B cell (primary cell): ENCODE measurements around the gene TUT1. TPM values are rescaled to one million over a fixed set of nuclear protein-coding genes. Genes with fewer than 3 reads are reported as not detected.

ENCODE experiments used
- ATAC-seq: fragments of 200-7000 bp; cut with Tn5 transposase; one replicate; pipeline ENCODE4 v1.10.0; 2021; ENCODE audit warnings: low read depth, mild to moderate bottlenecking, moderate number of reproducible peaks, moderate library complexity
- CTCF ChIA-PET: fragments of 350-600 bp; sonication (Branson Sonifier 250); formaldehyde crosslinking; loops from one replicate; lab custom pipeline; 2021; ENCODE audit warnings: antibody characterized with exemption, inconsistent platforms; lab: Charles Lee
- POLR2A ChIA-PET: fragments of 350-600 bp; sonication (Branson Sonifier 250); formaldehyde crosslinking; loops from one replicate; lab custom pipeline; 2021; ENCODE audit warnings: antibody characterized with exemption; lab: Charles Lee
- DNase-seq: peaks from one replicate; pipeline ENCODE4 v3.0.0; 2013
- H2AFZ ChIP-seq: 2 replicates; pipeline ENCODE4 v1.6.1; 2012; ENCODE audit warnings: mild to moderate bottlenecking, low read depth, low read length; ENCODE audit not compliant: insufficient read depth, poor library complexity, severe bottlenecking
- H3K27ac ChIP-seq, 2 donors: 1 replicate in 1 of 2; 2 replicates in 1 of 2; pipeline ENCODE4 v1.5.1; 2012 to 2013; ENCODE audit warnings: low read length in 2 of 2, mild to moderate bottlenecking in 2 of 2, moderate library complexity in 1 of 2
- H3K27me3 ChIP-seq, 4 experiments: fragments of 200-600 bp in 1 of 4; sonication (generic) in 1 of 4; replicated peaks in 1 of 4; 1 replicate in 2 of 4; 2 replicates in 2 of 4; pipeline versions ENCODE4 v1.6.1 to v1.7.0; 2013 to 2016; ENCODE audit warnings: low read length in 3 of 4, mild to moderate bottlenecking in 2 of 4, mixed read lengths in 1 of 4, moderate library complexity in 1 of 4; ENCODE audit not compliant: insufficient read depth in 4 of 4, control insufficient read depth in 3 of 4; ENCODE audit errors: control extremely low read depth in 1 of 4
- H3K36me3 ChIP-seq, 2 experiments: replicated peaks in 1 of 2; 1 replicate in 1 of 2; 2 replicates in 1 of 2; pipeline versions ENCODE4 v1.6.1 to v1.7.1; 2013; ENCODE audit warnings: low read length in 1 of 2; ENCODE audit not compliant: insufficient read depth in 2 of 2, control insufficient read depth in 1 of 2; ENCODE audit errors: control extremely low read depth in 1 of 2, extremely low read depth in 1 of 2
- H3K4me1 ChIP-seq, 2 donors: fragments of 200-600 bp in 1 of 2; sonication (generic) in 1 of 2; 1 replicate in 1 of 2; 2 replicates in 1 of 2; pipeline versions ENCODE4 v1.5.1 to v1.6.1; 2013 to 2017; ENCODE audit warnings: low read length in 2 of 2; ENCODE audit not compliant: control insufficient read depth in 2 of 2, insufficient read depth in 2 of 2
- H3K4me2 ChIP-seq: replicated peaks from 2 replicates; pipeline ENCODE3; 2012; ENCODE audit warnings: mild to moderate bottlenecking, low read depth, low read length; ENCODE audit not compliant: poor library complexity, severe bottlenecking
- H3K4me3 ChIP-seq, 5 experiments: fragments of 200-600 bp in 1 of 5; sonication (generic) in 1 of 5; 1 replicate in 3 of 5; 2 replicates in 2 of 5; pipeline versions ENCODE4 v1.5.1 to v1.7.0; 2011 to 2016; ENCODE audit warnings: low read length in 4 of 5, mild to moderate bottlenecking in 4 of 5, low read depth in 2 of 5, control low read depth in 1 of 5, moderate library complexity in 1 of 5; ENCODE audit not compliant: insufficient read depth in 1 of 5; ENCODE audit errors: control extremely low read depth in 1 of 5, extremely low read depth in 1 of 5
- H3K79me2 ChIP-seq: fragments of 200-600 bp; sonication (generic); one replicate; pipeline ENCODE4 v1.6.0; 2016; ENCODE audit warnings: low read length; ENCODE audit not compliant: control insufficient read depth, insufficient read depth
- H3K9ac ChIP-seq: fragments of 200-600 bp; sonication (generic); 2 replicates; pipeline ENCODE4 v1.6.1; 2017; ENCODE audit warnings: mild to moderate bottlenecking, low read length, moderate library complexity
- H3K9me3 ChIP-seq, 3 donors: one replicate each; pipeline versions ENCODE4 v1.6.1 to v1.7.1; 2013; ENCODE audit warnings: low read length in 2 of 3; ENCODE audit not compliant: control insufficient read depth in 2 of 3, insufficient read depth in 1 of 3; ENCODE audit errors: control extremely low read depth in 1 of 3
- H4K20me1 ChIP-seq: 2 replicates; pipeline ENCODE4 v1.6.0; 2012; ENCODE audit warnings: mild to moderate bottlenecking, low read length; ENCODE audit not compliant: insufficient read depth, control insufficient read depth, poor library complexity, severe bottlenecking
- H3K27ac Mint-ChIP-seq: one replicate; pipeline ENCODE4 v1.8.0; 2021; ENCODE audit warnings: mixed read lengths
- H3K27me3 Mint-ChIP-seq: one replicate; pipeline ENCODE4 v1.8.0; 2021; ENCODE audit warnings: mixed read lengths
- H3K4me1 Mint-ChIP-seq: one replicate; pipeline ENCODE4 v1.8.0; 2021; ENCODE audit warnings: mixed read lengths
- H3K4me3 Mint-ChIP-seq: one replicate; pipeline ENCODE4 v1.8.0; 2021; ENCODE audit warnings: mixed read lengths
- H3K9me3 Mint-ChIP-seq: one replicate; pipeline ENCODE4 v1.8.0; 2022; ENCODE audit warnings: mixed read lengths; ENCODE audit not compliant: insufficient read depth
- EZH2 ChIP-seq: IDR thresholded peaks from 2 replicates; pipeline ENCODE4 v1.6.1; 2012; ENCODE audit warnings: borderline replicate concordance, low read depth, mild to moderate bottlenecking, moderate library complexity, low read length; ENCODE audit not compliant: insufficient read depth, poor library complexity, severe bottlenecking
- WGBS: methylation state at CpG from one replicate; pipeline ENCODE4 v1.1.5; 2013; ENCODE audit warnings: missing lambda C conversion rate; ENCODE audit not compliant: insufficient coverage; 5-methylcytosine and 5-hydroxymethylcytosine counted together
- intact Hi-C: fragments of 100-400 bp; cut with micrococcal nuclease; formaldehyde crosslinking; loops from one replicate; pipeline ENCODE4 v1.10.0; 2022
- polyA plus RNA-seq: library from polyadenylated mRNA; depleted of rRNA; stranded (reverse); fragments of >200 nt; gene quantifications from 2 replicates; pipeline ENCODE4 v1.2.3, GENCODE V29; 2012
- total RNA-seq, 2 donors: library from RNA; stranded (reverse); fragments of 120-200 nt in 1 of 2; gene quantifications; 1 replicate in 1 of 2; 2 replicates in 1 of 2; pipeline versions ENCODE4 v1.2.3 to v1.2.4, GENCODE V29; 2013 to 2022
- TF ChIP-seq, protein P1 (sequence below): fragments of 200-600 bp; IDR thresholded peaks from one replicate; pipeline ENCODE4 v1.8.0; 2022; ENCODE audit warnings: antibody characterized with exemption, mild to moderate bottlenecking

TUT1 gene
- total and polyA plus RNA-seq, 2 donors (not counting 1 experiment from before 2014, with no cell fraction given) = 31.1 to 47.7 TPM

DNA sequence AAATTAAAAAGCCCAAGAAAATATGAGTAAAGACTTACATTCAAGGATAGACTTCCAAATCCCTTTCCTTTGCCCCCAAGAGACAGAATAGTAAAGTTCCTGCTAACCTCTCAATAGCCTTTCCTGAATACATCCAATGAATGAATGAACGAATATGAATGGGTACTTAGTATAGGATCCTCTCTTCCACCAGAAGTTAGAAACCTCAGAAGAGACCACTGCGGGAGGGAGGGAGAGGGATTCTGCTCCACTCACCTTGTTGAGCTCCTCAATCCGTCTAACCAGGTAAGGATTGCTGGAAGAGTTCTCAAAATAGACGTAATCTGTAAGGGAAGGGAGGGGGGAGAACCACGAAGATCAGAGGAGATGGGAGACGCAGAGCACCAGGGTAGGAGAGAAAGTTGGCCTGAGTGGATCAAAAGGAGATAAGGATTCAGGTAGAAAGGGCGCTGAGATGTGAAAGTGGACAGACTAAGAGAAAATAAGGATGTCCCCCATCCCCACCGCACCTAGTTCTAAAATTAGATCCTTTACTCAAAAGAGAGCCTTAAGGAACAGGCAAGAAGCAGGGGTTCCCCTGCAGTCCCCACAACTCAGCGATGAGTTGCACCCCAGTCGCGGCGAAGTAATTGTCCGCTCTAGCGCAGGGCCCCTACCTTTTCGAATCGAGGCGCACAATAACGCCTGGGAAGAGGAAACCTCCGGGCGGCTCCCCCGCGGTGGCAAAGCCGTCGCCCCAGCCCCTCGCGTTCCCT, 9.2 kb upstream of the TUT1 start:
- under 1% methylated on average over 21 of the region's 26 CpGs for WGBS
- ATAC-seq = no peak
- Mint-ChIP-seq H3K4me1 (peaks cover 46% of the 10 kb centered on the region), H3K27ac (peak overlapping the region; percentile 96), H3K27me3 (no peaks in the 10 kb centered on the region), H3K4me3 (peak overlapping the region; percentile 97), H3K9me3 (no peaks in the 10 kb centered on the region)
- H3K4me2 ChIP-seq = peak overlapping the region; percentile 94
- no peaks in the 10 kb centered on the region for H3K27me3 ChIP-seq
- no peak for TF ChIP-seq EZH2
- TF ChIP-seq, protein P1, sequence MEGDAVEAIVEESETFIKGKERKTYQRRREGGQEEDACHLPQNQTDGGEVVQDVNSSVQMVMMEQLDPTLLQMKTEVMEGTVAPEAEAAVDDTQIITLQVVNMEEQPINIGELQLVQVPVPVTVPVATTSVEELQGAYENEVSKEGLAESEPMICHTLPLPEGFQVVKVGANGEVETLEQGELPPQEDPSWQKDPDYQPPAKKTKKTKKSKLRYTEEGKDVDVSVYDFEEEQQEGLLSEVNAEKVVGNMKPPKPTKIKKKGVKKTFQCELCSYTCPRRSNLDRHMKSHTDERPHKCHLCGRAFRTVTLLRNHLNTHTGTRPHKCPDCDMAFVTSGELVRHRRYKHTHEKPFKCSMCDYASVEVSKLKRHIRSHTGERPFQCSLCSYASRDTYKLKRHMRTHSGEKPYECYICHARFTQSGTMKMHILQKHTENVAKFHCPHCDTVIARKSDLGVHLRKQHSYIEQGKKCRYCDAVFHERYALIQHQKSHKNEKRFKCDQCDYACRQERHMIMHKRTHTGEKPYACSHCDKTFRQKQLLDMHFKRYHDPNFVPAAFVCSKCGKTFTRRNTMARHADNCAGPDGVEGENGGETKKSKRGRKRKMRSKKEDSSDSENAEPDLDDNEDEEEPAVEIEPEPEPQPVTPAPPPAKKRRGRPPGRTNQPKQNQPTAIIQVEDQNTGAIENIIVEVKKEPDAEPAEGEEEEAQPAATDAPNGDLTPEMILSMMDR = no peak
- intact Hi-C loops = loop anchor here (1.0 kb wide), 3 partner anchors 22 to 156 kb away; partner anchors contain the start of gene GANAB
- POLR2A ChIA-PET = interaction anchor here (0.6 to 3.1 kb wide), 12 partner anchors 9 to 241 kb away, joined by 3 to 63 read pairs (median 6); partner anchors contain the start of genes C11orf98, CSKMT, EEF1G and GANAB
- H3K9me3 ChIP-seq = peaks cover 0 to 3% (median 0%) of the 10 kb centered on the region in 3 donors
- H3K4me3 ChIP-seq = peak overlapping the region; percentile 82 to 97 (median 86)
- H3K27ac ChIP-seq = peak overlapping the region; percentile 64 to 90
- H3K4me1 ChIP-seq = peaks cover 24 to 40% of the 10 kb centered on the region in 2 donors
- peaks cover 4 to 48% of the 10 kb centered on the region in 2 experiments for H3K36me3 ChIP-seq
- H3K9ac ChIP-seq = peak overlapping the region; percentile 95
- no peak for DNase-seq
- peaks cover 7% of the 10 kb centered on the region for H4K20me1 ChIP-seq
- peaks cover 27% of the 10 kb centered on the region for H3K79me2 ChIP-seq
- CTCF ChIA-PET = interaction anchor here (1.2 to 2.4 kb wide), 6 partner anchors 9 to 81 kb away, joined by 3 to 47 read pairs (median 4); partner anchors contain the start of genes B3GAT3 and TUT1
- H2AFZ ChIP-seq = peak overlapping the region; percentile 86
